Activated CD4-positive, alpha-beta T cell treated with anti-CD3 and anti-CD28 coated beads, Interleukin-2, amount 50 U/mL, for 1 hour (primary cell): ENCODE data around the gene PABPN1L.
A peak's percentile ranks its signal among the peaks of the same experiment; 100 is the strongest.

Source experiments
- DNase-seq: peaks from one replicate; pipeline ENCODE4 v3.0.0-alpha.2; 2020

The PABPN1L gene

GRCh38 chr16:88867581-88868246, 1.3 kb upstream of the PABPN1L start:
- no peak for DNase-seq

- DNase-seq: no peak
Observed at GRCh38 chr16:88865742-88866141, 718 bp downstream of the PABPN1L start.

DNA sequence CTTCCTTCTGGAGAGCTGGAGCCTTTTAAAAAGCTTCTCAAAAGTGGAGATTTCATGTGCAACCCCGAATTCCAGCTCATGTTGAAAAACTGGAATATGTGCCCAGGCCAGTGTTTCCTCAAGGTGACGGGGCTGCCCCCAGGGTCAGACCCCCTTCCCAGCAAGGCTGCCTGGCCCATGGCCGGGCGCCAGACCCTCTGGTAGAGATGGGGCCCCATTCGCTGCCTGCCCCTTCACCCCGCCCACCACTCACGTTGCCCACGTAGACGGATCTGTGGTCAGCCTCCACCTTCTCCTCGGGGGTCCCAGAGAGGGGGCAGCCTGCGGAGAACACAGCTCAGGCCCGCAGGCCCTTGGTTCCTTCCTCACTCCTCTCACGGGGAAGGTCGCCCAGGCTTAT, 1.1 kb downstream of the PABPN1L start:
- no peak for DNase-seq

DNA sequence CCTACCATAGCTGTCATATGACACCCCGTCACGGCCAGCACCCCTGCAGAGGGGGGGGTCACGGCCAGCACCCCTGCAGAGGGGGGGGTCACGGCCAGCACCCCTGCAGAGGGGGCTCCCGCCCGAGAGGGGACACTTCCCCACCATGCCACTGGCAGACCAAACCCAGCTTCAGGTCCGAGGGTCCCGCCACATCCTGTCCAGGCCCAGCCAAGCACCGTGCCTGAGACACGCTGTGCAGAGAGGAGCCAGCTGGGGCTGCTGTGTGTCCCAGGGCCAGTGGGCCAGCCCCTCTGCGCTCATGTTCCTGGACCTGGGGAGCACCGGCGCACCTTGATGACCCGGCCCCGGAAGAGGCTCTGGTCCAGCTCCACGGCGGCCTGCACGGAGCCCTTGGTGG, 1.9 kb downstream of the PABPN1L start:
- DNase-seq: no peak

DNA sequence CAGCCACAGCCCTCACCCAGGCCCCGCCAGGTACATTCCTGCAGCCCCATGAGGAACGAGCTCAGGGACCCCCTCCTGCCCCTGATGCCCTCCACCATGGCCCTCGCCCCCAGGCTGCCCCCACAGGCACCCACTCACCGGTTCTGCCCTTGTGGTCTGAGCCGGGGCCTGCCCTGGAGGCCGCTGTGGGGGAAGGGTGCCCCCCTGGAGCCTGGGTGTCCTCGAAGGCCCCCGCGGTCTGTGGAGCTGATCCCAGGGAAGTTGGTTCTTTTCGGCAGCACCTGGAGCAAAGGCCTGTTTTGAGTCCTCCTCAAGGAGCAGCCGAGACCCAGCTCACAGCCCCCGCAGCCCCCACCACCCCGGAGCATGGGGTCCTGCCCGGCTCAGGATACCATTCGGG, 2.4 kb downstream of the PABPN1L start:
- DNase-seq: no peak

DNA sequence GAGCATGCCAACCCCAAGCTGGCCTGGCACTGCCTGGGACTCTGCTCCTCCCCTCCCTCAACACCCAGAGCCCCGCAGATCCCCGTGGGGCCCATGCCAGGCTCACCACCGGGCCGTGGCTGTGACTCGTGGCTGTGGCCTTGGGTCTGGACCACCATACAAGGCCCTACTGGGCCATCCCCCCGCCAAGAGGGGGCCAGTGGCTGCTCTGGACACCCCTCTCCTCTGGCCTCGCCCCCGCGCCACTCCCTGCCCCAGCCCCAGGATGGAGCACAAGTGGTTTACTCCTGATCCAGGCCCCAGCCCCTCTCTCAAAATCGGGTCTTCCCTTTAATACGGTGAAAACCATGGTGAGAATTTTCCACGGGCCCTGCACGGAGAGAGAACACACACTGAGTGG, 3.0 kb downstream of the PABPN1L start:
- no peak for DNase-seq

DNA sequence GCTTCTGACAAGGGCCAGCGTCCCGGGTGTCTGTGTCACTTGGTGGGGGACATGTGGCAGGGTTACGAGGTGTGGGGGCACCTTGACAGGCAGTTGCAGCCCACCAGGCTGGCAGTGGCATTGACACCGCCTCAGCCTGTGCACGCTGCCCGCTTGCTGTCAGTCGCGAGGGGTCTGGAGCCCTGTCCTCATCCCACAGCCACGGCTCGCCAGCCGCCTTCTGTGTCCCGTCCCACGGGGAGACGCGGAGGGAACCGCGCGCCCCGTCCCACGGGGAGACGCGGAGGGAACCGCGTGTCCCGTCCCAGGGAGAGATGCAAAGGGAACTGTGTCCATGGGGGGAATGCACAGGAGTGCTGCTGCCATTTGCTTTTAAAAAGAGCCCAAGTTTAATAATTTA, 3.5 kb downstream of the PABPN1L start:
- DNase-seq: no peak

DNA sequence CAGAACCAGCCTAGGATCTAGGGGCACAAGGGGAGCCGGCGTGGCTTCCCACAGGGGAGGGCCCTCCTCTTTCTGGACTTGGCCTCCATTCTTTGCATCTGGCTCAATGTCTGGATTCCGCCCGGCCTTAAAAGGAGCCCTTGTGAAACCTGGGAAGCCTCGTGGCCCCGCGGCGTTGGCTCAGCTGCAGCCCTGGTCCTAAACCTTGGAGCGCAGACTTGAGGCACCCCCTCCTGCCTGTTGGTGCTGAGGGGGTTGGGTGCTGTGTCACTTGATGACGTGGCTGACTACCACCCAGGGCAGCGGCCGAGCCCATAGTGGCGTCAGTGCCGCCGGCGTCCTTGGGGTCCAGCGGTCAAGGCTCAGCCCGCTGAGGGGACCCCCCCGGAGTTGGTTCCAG, 5.1 kb downstream of the PABPN1L start:
- no peak for DNase-seq

DNA sequence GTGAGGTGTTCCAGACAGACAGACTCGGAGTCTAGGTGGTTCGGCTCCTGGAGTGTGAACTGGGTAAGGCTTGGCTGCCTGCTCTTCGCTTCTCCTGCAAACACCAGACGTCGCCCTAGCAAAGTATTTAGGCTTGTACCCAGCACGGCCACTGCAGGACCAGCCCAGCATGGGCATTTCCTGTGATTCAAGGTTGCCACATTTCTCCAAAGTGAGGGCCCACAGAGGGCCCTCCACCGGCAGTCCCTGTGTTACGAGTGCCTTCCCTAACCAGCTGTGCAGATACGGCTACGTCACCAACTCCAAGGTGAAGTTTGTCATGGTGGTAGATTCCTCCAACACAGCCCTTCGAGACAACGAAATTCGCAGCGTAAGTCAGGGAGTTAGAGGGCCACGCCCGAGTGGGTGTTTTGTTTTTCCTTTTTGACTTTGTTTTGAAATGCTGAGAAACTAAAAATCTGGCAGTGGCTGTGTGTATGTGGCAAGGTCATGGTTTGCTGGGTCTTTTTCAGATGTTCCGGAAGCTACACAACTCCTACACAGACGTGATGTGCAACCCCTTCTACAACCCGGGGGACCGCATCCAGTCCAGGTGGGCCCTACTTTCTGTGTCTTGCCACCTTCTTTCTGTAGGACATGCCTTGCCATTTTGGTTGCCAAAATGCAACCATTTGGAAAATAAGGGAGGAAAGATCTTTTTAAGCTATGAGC, 6.9 kb downstream of the PABPN1L start:
- DNase-seq: no peak

GRCh38 chr16:88857728-88858339, 8.6 kb downstream of the PABPN1L start:
- peak; percentile 75 for DNase-seq

DNA sequence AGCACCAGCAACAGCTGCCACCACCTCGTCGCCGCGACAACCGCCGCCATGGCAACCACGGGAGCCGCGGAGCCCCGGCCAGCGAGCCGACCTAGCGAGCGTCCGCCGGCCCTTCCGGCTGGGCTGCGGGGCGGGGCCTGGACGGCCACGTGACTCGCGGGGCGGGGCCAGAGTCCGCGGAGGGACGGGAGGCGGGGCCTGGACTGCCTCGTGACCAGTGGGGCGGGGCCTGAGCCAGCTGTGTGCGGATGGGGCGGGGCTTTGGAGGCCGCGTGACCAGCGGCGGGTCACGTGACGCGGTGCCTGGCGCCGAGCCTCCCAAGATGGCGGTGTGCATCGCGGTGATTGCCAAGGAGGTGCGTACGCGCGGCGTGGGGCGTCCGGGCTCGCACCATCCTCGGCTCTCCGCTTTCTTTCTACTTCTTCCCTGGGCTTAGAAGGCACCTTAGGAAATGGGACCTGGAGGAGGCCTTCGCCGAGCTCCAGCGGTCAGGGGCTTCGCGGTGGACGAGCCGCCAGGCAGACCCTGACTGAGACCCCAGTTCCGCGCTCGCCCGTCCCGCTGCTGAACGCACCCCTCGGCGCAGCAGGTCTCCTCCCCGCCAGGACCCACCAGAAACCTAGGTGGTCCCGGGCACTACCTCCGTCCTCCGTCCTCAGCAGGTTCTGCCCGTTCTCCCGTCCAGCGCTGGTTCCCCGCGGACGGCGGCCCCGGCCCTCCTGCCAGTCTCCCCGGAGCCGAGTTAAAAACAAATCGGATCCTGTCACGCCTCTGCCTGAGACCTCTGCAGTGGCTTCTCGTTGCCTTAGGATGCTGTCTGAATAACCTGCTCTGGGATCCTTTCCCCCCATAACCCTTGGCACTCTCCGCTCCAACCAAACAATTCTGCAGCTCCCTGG, 9.4 kb downstream of the PABPN1L start, which contains the start of the genes GALNS and TRAPPC2L:
Gene GALNS, minus strand, starts transcription at position 120 of the 900 bp plus-strand sequence. Its CDS starts 70 bp downstream, at position 50.
Gene TRAPPC2L, plus strand, starts transcription at position 300 of the 900 bp plus-strand sequence. Its CDS starts 24 bp downstream, at position 324.
- peak; percentile 99 for DNase-seq

- peak; percentile 11 for DNase-seq
Observed at GRCh38 chr16:88856122-88856827, 10.2 kb downstream of the PABPN1L start.

DNA sequence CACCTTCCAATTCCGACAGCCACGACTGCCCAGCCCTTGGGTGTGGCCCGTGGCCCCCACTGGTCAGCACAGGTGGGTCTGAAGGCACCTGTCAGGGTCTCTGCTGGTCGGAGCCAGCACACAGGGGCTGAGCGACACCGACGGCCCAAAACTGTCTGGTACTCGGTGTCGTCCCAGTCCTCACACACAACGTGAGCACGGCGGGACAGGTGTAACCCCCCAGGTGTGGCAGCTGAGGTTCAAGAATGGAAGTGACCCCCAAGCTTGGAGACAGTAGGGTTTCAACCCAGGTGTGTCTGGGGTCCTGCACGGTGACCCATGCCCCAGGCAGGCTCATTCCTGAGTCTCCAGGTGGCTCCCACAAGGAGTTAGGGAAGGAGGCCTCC, 10.7 kb downstream of the PABPN1L start:
- no peak for DNase-seq

- DNase-seq: no peak
Observed at GRCh38 chr16:88855176-88855575, 11.3 kb downstream of the PABPN1L start.

- DNase-seq: peak; percentile 17
Observed at GRCh38 chr16:88854306-88855111, 12.0 kb downstream of the PABPN1L start.

DNA sequence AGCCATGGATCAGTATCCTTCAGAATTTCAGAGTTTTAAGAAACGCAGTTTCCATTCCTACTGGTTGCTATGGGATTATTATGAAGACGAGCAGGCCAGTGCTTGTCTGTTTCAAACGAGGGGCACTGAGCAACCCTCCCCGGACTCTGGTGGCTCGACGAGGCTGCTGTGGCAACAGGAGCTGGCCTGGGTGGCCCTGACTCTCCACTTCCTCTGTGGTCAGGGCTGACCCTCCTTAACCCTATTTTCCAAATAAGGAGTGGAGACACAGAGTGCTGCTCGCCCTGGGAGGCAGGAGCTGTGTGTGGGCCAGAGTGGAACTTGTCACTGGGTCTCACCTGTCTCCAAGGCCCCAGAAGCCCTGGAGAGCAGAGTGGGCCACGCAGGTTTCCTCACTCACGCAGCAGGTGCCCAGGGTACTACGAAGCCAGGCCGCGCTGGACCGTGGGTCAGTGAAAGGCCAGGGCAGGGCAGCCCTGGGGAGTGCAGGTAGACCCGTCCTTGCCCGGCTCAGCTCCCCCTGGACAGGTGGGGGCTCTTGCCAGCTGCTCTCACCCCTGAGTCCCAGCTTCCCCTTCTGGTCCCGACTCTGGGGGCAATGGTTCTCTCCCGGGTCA, 13.0 kb downstream of the PABPN1L start:
- no peak for DNase-seq

GRCh38 chr16:88851616-88852015, 14.8 kb downstream of the PABPN1L start:
- DNase-seq: no peak

GRCh38 chr16:88850531-88851199, 15.8 kb downstream of the PABPN1L start:
- DNase-seq: no peak

GRCh38 chr16:88848557-88848956, 17.9 kb downstream of the PABPN1L start:
- DNase-seq: no peak

DNA sequence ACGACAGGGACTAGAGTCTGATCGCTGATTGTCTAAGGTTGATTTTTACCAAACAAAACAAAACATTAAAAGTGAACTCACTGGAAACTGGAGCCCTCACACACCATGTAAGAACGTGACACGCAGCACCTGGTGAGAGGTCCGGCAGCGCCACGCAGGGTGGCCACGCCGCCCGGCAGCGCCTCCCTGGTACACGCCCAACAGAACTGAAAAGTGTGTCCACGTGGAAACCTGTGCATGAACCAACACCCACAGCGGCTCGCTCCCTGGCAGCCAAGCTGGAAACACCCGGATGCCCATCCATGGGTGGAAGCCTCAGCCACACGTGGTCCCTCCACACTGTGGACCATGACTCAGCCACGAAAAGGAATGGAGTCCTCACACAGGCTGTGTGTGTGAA, 18.8 kb downstream of the PABPN1L start:
- no peak for DNase-seq
